H1 (cell line): ENCODE measurements around the gene SNAPC3. TPM values are rescaled to one million over a fixed set of nuclear protein-coding genes. Genes with fewer than 3 reads are reported as not detected.

ENCODE experiments used
- ATF2 ChIP-seq: IDR thresholded peaks from 2 replicates; pipeline ENCODE4 v1.6.1; 2012; ENCODE audit warnings: low read length, inconsistent platforms
- BACH1 ChIP-seq: IDR thresholded peaks from 2 replicates; pipeline ENCODE4 v1.6.1; 2012; ENCODE audit warnings: low read length, improper control_type of control experiment
- CEBPB ChIP-seq: IDR thresholded peaks from 2 replicates; pipeline ENCODE4 v1.6.1; 2012; ENCODE audit warnings: low read depth, low read length
- CHD7 ChIP-seq: fragments of 300-600 bp; sonication (generic); IDR thresholded peaks from 2 replicates; pipeline ENCODE4 v1.7.1; 2012; ENCODE audit warnings: low read length, moderate library complexity, mild to moderate bottlenecking, inconsistent platforms; ENCODE audit not compliant: insufficient replicate concordance
- CREB1 ChIP-seq: IDR thresholded peaks from 2 replicates; pipeline ENCODE4 v1.6.1; 2012; ENCODE audit warnings: inconsistent platforms
- GABPA ChIP-seq: IDR thresholded peaks from 2 replicates; pipeline ENCODE4 v1.6.1; 2011; ENCODE audit warnings: mild to moderate bottlenecking, low read length, moderate library complexity, borderline replicate concordance; ENCODE audit not compliant: insufficient read depth
- GTF2F1 ChIP-seq: IDR thresholded peaks from 2 replicates; pipeline ENCODE4 v1.6.1; 2012; ENCODE audit warnings: low read depth, low read length, improper control_type of control experiment, borderline replicate concordance
- RNF2 ChIP-seq: fragments of 200-900, 300-1000 bp; sonication (generic); IDR thresholded peaks from 2 replicates; pipeline ENCODE4 v1.7.1; 2016; ENCODE audit warnings: borderline replicate concordance, low read depth, mild to moderate bottlenecking, antibody characterized with exemption, low read length; ENCODE audit not compliant: poor library complexity, severe bottlenecking; ENCODE audit errors: missing control alignments
- TAF7 ChIP-seq: optimal IDR thresholded peaks from 2 replicates; pipeline ENCODE3; 2011; ENCODE audit warnings: low read depth, mild to moderate bottlenecking, inconsistent platforms, low read length, moderate library complexity, borderline replicate concordance
- TBP ChIP-seq: IDR thresholded peaks from 2 replicates; pipeline ENCODE4 v1.6.1; 2011; ENCODE audit warnings: low read depth, low read length, improper control_type of control experiment
- polyA plus RNA-seq, 7 experiments: library from polyadenylated mRNA; depleted of rRNA in 3 of 7; stranded (reverse) in 5 of 7; unstranded in 2 of 7; fragments of >200 nt in 5 of 7; fragments of 200-250 nt in 2 of 7; gene quantifications; 1 replicate in 5 of 7; 2 replicates in 1 of 7; 4 replicates in 1 of 7; pipeline versions ENCODE4 v1.2.1 to v1.2.3, GENCODE V29; 2011 to 2013; ENCODE audit warnings: missing spikeins in 2 of 7, mixed read lengths in 2 of 7
- total RNA-seq: library from RNA; stranded (reverse); fragmentation: NEBNext Ultra II Directional; extraction: Animal tissue kit (Norgen Biotek cat#: 25700); gene quantifications from 2 replicates; pipeline ENCODE4 v1.2.1, GENCODE V29; 2021

Gene SNAPC3
- total and polyA plus RNA-seq, 2 of the 8 experiments (the other 6 are each of a cell fraction or from before 2014, with no cell fraction given), result 11.9 to 25.8 TPM

DNA sequence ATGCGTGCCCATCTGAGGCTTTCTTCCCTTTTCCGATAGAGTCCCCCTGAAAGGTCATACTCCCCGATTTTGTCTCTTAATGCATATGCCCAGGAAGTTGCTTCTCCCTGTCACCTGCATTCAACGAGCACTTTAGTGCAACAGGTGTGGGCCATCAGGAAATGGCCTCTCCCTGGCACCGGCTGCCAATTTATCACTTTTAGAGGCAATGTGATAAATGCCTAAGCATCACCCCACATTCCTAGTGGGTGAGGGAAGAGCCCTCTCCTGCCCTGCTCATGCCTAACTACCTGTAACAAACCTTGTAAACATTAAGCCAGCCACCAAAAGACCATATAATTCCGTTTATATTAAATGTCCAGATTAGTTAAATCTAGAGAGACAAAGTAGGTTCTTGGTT, 1.1 kb upstream of the SNAPC3 start (continued):
- TF ChIP-seq CHD7 (no peak), TBP (no peak), RNF2 (no peak), CREB1 (no peak), CEBPB (no peak), ATF2 (no peak), GABPA (no peak), GTF2F1 (no peak), BACH1 (no peak), TAF7 (no peak)
